Hematopoietic multipotent progenitor cell treated with erythropoietin and hydrocortisone succinate and interleukin-3 and kit ligand, for 8 days (in vitro differentiated cells): ENCODE results near the gene ATXN1.

Experiments used
- DNase-seq: peaks from one replicate; pipeline ENCODE4 v3.0.0-alpha.2; 2015

The ATXN1 gene

GRCh38 chr6:16338577-16339264 is 422.5 kb downstream of the ATXN1 start:
- no peak for DNase-seq

GRCh38 chr6:16337295-16337975 is 423.8 kb downstream of the ATXN1 start:
- no peak for DNase-seq

DNA sequence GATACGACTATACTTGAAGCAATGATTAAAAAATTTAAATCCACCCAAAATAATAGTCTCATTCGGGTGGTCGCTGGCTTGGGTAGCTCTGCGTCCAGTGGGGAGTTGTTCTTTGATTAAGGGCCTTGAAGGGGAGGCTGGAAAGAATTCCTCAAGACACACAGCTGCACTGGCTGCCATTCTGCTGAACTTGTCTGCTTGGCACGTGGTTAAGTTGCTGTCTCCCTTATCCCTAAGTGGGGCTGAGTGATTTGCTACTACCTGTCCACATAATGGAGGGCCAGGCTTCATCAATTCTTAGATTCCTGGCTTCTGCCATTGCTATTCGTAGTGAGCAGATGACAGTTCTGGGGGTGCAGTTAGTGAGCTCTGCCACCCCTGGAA is 424.4 kb downstream of the ATXN1 start:
- no peak for DNase-seq

DNA sequence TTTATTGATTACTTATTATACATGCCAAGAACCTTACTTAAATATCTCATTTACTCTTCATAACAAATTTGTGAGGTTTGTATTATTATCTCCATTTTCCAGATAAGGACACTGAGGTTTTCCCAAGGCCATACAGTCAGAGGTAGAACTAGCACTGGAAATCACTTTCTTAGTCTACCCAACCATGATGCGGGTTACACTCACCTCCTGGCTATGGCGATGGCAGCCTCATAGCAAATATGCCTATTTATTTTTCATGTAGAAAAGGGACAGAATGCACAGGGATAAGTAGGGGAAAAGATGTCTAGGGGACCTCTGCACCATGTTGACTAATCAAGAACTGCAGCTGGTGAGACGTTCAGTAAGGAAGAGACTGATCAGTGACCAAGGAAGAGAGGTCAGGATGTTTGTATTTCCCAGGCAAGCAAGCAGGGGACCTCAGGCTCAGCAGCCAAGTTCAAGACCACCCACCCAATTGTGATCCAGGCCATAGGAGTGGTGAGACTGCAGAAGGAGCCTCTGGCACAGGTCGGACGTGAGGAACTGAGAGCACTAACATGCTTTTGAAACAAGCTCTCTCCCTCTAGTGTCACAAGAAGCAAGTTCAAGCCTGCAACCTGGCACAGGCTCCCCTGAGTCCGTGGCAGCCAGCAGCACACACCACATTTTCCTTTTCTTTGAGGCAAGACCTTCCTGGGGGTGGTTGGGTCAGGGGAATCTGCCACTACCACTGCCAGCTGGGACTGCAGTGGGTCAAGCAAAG is 425.0 kb downstream of the ATXN1 start:
- no peak for DNase-seq

DNA sequence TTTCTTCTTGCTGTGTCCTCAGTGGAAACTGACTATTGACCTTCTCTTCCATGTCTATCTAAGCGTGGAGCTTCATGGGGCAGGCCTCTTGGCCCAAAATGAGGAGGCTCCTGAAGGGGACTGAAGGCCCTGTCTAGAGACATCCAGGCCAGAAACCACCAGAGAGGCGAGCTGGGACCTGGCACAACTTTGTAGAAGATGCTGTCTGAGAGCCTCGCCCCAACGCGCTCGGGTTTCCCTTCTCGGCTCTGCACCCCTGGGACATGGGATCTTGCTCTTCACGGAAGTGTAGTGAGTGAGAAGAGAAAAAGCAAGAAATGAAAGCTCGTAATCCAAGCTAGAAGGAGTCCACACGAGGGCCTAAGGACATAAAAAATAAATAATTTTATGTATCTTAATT is 426.1 kb downstream of the ATXN1 start:
- DNase-seq, result no peak

GRCh38 chr6:16334671-16335070 is 426.6 kb downstream of the ATXN1 start:
- DNase-seq, result no peak

DNA sequence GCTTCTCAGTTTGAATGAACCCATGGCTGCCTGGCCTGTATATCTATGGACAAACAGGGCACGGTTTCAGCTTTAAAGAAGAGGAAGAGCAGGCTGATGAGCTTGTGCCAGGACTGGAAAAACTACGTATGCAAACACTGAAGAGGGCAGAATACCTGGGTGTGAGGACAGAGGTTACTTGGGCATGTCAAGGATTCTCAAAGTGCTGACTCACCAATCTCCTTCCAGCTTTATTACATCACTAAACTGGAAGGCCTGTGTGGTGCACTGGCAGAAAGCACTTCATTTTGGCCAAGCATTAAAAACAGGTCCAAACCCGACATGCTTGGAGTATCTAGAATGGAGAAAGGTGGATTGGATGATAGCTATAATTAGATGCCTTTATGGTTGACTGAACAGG is 427.7 kb downstream of the ATXN1 start:
- no peak for DNase-seq

GRCh38 chr6:16332175-16332542 is 429.1 kb downstream of the ATXN1 start:
- DNase-seq, result peak; percentile 87

GRCh38 chr6:16331384-16332174 is 429.7 kb downstream of the ATXN1 start:
- DNase-seq, result peak; percentile 77

DNA sequence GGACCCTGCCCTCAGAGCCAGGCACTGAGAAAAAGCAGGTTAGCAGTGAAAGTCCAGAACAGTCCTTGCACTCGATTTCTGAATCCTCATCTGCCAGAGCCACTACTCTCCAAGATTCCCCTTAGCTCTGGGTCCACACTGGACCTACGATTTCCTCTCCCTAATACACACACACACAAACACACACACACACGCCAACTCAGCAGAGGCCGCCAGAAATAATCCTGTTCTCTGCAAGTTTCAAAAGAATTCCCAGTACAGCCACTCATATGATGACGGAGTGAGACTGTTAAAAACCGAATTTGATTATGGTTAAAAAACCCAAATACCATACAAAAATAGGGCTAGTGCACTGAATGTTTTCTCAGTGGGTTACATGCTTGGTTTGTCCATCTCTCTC is 432.0 kb downstream of the ATXN1 start:
- no peak for DNase-seq

DNA sequence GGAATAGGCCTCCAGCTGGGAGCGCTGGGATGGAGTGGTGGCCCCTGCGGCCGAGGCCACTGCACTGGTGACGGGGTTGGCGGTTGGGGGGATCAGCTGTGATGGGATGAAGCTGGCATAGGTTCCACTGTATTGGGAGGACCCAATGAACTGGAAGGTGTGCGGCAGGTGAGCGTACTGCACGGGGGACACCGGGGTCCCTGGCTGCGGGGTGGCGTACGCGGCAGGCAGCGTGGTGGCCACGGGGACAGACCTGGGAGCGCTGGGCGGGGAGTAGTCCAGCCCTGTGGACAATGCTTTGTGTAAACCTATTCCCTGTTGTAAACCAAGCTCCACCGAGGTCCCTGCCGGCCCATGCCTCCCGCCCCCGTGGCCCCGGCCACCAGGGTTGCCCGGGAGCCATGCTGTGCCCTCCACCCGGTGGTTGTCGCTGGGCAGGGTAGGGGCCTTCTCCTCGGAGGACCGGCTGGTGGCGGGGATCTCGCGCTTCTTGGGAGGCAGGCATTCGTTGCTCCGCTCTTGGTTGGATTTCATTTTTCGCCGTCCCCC is 433.4 kb downstream of the ATXN1 start:
- no peak for DNase-seq

- DNase-seq, result no peak
Observed at GRCh38 chr6:16326971-16327776, 434.1 kb downstream of the ATXN1 start.

DNA sequence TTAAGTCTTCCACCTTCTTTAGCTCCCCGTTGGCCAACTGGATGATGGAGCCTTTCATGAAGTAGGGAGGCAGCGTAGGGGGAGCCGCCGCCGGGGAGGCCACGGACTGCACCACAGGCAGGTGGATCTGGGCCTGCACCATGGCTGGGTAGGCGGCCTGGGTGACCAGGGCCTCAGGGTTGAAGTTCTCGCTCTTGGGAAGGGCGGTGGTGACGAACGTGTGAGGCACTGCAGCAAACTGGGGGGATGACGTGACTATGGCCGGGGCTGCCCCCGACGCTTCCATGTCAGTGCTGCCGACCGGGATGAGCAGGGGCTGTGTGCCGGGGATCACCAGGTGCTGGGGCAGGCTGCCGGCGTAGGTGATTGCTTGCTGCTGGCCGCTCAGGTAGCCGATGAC is 434.7 kb downstream of the ATXN1 start:
- no peak for DNase-seq

DNA sequence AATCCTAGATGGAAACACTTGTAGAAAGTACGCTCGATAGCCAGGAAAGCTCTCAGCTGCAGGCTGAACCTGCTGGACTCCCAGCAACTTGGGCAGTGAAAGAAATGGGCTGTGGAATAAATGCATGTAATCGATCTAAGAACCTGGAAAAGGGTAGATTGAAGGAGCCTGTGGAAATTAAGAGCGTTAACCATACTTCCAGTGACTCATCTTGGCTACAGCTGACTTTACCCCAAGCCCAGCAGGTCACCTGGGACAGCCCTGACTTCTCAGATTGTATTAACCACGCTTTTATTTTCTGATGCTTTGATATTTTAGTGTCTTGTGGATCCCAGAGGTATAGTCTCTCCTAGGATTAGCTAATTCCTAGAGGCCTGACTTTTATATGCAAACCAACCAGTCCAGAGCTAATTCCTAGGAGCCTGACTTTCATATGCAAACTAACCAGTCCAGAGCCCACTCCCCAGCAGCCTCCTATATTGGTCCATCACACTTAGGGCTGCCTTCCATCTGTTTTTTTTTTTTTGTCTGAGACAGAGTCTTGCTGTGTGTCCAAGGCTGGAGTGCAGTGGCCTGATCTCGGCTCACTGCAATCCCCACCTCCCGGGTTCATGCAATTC is 436.5 kb downstream of the ATXN1 start:
- no peak for DNase-seq

DNA sequence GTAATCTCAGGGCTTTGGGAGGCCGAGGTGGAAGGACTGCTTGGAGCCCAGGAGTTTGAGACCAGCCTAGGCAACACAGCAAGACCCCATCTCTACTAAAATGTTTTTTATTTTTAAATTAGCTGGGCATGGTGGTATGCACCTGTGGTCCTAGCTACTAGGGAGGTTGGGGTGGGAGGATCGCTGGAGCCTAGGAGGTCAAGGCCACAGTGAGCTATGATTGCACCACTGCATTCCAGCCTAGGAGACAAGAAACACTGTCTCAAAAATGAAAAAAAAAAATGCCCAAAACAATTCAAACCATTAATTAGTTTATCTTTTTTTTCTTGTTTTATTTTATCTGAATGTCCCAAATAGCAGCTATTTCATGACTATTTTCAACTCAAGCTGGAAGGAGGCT is 437.1 kb downstream of the ATXN1 start:
- no peak for DNase-seq

DNA sequence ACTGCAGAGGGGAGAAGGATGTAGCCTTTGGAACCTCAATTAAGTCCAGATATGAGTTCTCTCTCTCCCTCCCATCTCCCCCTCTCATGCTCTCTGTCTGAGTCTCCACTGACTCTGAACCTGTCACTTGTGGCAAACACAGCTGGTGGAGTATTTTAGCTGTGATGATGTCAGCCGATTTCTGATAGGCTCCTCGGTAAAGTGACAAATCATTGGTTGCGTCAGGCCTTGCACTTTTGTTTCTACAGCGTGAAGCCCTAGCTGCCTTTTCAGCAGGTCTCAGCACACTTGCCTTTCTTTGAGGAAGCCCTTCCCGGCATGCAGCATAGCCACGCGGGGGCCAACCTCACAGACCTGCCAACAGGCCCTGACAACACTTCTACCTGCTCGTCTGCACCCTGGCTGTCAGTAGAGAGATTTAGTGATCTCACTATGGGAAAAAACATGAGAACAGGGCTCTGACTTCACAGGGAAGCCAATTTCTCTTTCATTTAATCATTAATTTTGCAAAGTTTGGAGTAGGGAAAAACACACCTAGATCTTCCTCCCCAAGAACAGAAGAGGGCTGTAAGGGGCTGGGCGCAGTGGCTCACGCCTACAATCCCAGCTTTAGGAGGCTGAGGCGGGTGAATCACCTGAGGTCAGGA is 438.5 kb downstream of the ATXN1 start:
- peak; percentile 46 for DNase-seq

GRCh38 chr6:16321826-16322225 is 439.4 kb downstream of the ATXN1 start:
- no peak for DNase-seq

DNA sequence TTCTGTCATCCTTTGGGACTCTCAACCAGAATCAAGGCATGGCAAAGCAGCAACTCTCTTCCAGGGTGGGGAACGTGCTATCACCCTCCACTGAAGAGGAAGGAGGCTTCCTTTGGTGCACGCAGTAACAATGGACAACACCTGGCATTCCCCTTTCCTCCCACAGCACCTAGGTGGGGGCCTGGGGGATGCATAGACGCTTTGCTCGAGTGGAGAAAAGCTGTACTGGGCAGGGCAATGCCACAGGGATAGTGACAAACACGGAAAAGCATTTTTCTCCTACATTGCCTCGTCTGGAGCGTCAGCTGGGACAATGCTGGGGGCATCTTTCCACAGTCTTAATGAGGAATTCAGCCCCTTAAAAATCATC is 439.9 kb downstream of the ATXN1 start:
- DNase-seq, result no peak

DNA sequence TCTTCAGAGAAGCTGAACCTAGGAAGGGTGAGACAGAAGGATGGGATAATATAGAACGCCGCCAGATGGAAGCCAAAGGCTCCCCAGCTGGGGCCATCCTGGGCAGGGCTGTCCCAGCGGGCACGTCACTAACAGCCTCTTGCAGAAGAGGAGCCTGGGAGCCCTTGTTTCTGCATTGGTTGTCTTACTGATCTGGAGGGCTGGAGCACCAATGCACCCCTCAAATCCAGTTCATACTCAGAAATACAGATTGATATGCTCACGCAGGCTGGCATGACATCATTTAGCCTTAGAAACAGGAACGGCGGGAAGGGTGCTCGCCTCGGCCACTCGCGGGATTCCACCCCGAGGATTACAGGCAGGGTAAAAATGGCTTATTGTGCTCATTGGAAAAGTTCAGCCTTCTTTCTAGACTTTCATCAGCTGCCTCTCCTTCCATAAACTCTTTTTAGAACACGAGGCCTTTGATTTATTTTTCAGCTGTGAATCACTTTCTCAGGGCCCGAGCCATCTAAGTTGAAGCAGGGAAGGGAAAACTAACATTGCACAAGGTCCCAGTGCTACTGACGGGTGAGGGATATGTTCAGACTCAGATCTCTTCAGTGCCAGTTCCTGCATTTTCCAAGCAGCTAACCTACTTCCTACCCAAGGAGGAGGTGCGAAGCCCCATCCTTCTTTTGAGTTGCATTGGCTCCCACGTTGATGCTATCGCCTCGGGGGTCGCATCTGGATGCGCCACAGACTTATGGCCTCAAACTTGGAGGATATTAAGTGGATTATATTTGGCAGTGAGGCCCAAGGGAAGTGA is 440.5 kb downstream of the ATXN1 start:
- DNase-seq, result no peak

GRCh38 chr6:16319813-16320532 is 441.3 kb downstream of the ATXN1 start:
- peak; percentile 88 for DNase-seq
